GM18526 (cell line): ENCODE data around the gene NPPB.

Source experiments
- POLR2A ChIP-seq: IDR thresholded peaks from 3 replicates; pipeline ENCODE4 v1.6.1; 2011; ENCODE audit not compliant: insufficient read length; ENCODE audit errors: extremely low read depth

The NPPB gene

DNA sequence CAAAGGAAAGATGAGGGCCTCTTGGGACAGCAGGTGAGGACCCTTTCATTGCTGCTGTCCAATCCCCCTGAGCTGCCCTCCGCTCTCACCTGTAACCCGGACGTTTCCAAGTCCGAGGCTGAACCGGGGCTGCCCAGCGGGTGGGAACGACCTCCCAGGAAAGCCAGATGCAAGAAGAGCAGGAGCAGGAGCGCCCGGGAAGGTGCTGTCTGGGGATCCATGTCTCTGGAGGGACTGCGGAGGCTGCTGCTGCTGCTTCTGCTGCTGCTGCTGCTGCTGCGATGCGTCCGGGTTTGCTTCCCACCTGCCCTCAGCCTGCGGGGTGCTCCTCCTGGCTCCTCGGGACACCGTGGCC, at the start of gene NPPB:
Gene NPPB, minus strand, starts transcription at position 333 of the 355 bp plus-strand sequence. Its CDS starts 112 bp downstream, at position 221.
- no peak for TF ChIP-seq POLR2A

- TF ChIP-seq POLR2A = peak; percentile 99
Observed at GRCh38 chr1:11908095-11908675, 49.4 kb upstream of the NPPB start.

- no peak for TF ChIP-seq POLR2A
Observed at GRCh38 chr1:11907275-11908094, 48.7 kb upstream of the NPPB start.

DNA sequence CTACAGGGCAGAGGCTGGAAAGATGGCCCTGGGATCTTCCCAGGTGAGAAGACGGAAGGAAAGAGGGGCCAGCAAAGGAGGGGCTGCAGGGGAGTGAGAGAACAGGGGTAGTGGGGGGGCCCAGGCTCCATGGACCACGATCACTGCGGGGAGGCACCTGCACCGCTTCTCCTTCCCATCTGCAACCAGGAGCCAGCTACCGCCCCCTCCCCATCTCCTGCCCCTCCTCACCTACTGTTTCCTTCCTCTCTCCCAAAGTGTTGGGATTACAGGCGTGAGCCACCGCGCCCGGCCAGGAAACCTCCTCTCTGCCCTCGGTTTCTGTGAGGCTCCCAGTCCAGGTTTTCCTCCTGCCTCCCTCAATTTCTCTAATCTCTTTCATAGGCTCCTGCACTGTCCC, 48.1 kb upstream of the NPPB start:
- no peak for TF ChIP-seq POLR2A

DNA sequence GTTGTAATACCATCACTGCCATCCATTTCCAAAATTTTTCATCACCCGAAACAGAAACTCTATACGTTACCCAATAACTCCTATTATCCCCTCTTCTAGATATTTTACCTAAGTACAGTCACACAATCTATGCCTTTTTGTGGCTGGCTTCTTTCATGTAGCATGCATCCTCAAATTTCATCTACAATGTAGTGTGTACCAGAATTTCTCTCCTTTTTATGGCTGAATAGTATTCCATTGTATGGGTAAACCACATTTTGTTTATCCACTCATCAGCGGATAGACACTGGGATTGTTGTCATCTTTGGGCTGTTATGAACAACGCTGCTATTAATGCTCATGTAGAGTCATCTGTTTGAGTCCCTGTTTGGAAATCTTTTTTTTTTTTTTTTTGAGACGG, 46.2 kb upstream of the NPPB start:
- TF ChIP-seq POLR2A = no peak

DNA sequence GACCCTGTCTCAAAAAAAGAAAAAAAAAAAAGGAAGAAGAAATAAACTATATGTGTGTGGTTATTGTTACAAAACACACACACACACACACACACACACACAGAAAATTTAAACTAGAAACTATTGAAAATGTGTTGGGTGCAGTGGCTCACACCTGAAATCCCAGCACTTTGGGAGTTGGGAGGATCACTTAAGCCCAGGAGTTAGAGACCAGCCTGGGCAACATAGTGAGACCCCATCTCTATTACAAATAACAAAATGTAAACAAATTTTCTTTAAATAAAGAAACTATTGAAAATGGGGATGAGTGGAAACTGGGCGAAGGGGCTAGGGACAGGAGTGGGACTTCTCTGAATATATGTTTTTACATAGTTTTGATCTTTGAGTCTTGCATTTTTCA, 44.5 kb upstream of the NPPB start:
- no peak for TF ChIP-seq POLR2A

DNA sequence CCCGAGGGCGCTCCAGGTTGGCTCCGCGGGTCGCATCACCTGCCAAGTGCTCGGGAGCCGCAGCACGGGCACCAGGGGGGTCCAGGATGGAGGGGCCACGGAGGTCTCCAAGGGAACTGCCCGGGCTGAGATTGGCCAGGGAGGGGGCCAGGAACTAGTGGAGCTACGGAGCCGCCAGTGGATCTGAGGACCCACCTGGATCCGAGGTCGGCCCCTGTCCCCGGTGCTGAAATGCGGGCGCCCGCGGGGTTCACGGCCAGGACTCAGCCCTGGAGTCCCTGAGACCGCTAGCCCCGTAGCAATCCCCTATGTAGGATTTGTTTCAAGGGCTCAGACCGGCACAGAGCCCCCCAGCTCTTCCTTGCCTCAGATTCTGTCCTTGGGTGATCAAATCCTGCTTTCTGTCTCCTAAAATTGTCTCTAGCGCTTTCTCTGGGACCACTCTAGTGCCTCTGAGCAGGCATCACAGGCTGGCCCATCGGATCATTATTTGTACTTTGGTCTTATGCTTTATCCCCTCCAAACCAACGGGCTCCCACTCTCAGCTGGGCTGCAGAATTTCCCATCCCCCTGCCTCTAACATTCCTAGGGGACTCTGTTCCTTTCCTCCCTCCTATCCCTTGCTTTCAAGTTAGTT, 40.2 kb upstream of the NPPB start:
- TF ChIP-seq POLR2A = no peak

DNA sequence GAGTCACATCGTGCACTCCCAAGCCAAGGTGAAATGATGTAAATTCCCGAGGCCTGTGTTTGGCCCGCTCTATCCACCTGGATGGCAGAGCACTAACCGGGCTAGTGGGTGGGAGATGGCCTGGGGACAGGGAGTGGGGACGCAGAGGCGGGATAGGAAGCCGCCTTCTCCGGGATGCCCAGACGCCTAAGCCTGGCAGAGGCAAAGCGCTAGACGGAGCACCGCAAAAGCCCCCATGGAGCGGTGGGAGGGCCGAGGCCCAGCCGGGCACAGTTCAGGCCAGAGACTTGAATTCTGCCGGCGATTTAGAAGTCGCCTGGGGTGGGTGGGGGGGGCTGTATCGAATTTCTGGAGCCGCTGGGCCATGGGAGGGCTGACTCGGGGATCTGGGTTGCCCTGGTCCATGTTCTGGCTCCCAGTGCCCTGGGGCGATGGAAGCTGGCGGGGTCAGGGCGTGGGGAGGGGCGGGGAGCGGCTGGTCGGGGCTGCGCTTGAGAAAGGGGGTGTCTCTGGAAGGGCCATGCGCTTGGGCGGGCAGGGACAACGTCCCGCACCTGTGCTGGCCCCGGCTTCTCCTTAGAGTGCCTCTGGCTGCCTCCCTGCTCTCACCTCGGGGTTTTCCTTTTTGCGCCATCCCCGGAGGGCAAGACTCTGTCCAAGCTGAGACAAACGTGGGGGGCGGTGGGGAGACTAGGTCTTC, 39.5 kb upstream of the NPPB start:
- TF ChIP-seq POLR2A = no peak

DNA sequence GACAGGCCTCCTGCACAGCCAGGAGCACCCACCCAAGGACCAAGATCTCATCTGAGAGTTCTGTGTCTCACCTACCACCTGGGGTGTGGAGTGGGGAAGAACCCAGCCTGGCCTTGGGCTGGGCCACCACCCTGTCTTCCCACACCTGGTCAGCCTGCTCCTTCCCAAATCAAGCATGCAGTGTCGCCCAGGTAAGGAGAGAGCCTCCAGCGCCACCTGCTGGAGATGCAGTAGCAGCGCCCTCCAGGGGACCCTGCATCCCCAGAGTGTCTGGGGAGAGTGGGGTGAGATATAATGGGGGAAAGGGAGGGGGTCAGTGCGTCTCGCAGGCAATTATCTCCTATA, 35.1 kb upstream of the NPPB start:
- TF ChIP-seq POLR2A = no peak

GRCh38 chr1:11891433-11892186, 32.9 kb upstream of the NPPB start:
- no peak for TF ChIP-seq POLR2A

DNA sequence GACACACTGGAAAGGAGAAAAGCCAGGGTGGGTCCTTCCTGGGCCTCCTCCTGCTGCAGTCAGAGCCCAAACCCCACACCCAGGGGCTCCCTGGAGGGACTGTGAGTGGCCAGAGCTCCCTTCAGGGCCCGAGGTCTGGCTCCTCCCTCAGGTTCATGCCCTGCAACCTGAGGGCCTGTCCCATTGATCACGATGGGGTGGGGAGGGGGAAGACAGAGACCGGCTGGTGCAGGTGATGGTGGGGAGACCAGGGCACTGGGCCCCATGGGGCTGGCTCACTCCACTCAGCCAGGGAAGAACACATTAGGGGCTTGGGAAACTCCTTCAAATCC, 30.1 kb upstream of the NPPB start:
- TF ChIP-seq POLR2A = no peak

DNA sequence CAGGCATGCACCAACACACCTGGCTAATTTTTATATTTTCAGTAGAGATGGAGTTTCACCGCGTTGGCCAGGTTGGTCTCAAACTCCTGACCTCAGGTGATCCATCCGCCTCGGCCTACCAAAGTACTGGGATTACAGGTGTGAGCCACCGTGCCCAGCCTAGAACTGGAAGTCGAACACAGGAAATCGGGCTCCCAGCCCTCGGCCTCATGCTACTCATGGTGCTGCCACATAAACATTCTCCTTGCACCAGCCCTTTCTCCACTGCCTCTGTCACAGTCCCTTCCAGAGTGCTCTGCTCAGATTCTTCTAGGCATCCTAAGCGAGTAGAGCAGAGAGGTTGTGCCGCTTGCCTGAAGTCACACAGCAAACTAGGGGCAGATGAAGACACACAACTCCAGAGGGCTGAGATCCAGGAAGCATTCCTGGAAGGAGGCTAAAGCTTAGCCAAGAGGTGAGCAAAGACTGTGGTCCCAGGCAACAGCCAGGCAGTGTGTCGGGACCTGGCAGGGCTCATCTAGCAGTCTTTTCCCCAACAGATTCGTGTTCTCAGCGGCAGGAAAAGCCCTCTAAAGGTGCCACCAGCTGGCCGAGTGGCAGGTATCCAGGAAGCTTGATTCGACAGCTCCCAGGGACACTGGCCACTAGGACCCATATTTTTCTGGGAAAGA, 29.6 kb upstream of the NPPB start:
- TF ChIP-seq POLR2A = no peak

GRCh38 chr1:11887666-11888007, 28.9 kb upstream of the NPPB start:
- TF ChIP-seq POLR2A = no peak

DNA sequence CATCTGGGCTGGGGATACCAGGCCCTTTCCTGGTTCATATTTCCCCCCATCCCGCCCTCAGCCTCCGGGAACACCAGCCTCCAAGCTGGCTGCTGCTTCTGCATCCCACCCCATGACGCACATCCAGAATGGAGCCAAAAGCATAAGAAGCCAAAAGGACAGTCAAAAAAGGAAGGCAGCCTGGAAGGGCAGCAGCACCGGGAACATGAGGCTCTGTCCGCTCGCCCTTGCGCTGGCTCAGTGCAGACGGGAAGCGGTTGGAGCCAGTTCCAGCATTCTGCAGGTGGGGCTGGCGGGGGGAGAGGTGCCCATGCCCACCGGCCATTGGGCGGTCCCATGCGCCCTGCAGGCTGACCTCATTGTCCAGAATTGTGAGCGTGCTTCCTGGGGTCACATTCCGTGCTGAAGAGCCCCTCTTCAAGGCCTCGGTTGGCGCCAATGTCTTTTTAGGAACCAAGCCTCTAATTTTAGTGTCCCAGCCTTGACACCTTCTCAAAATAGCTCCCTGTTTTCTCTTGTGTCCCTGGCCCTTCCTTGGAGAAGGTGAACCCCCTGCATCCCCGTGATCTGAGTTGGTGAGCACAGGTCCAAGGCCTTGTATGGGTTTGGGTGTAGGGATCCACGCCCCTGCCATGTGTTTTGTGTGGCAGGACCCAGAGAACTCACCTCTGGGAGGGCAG, 28.4 kb upstream of the NPPB start:
- no peak for TF ChIP-seq POLR2A

- TF ChIP-seq POLR2A = no peak
Observed at GRCh38 chr1:11885916-11886315, 27.2 kb upstream of the NPPB start.
